ENCODE measurements around the gene HARS1. TPM values are rescaled to one million over a fixed set of nuclear protein-coding genes. Genes with fewer than 3 reads are reported as not detected.

Gene HARS1
- total RNA-seq, 1 experiment from 2014 or later: 55.6 TPM

GRCh38 chr5:140664359-140665119 is 26.6 kb downstream of the HARS1 start, which contains the start of gene WDR55:
Gene WDR55, plus strand, starts transcription at chr5:140664904. Its CDS starts 9 bp downstream, at chr5:140664913.
- ChIA-PET CTCF (interaction anchor here (0.6 to 0.7 kb wide), 2 partner anchors 27 to 33 kb away, joined by 3 read pairs; partner anchors contain the start of genes HARS1 and HARS2), POLR2A (interaction anchor here (1.3 to 1.9 kb wide), 2 partner anchors 9 to 17 kb away, joined by 3 to 4 read pairs; partner anchors contain the start of genes DND1, IK and NDUFA2)
- ATAC-seq: peak; percentile 98
- DNase-seq (ENCODE audit: low spot score): peak; percentile 95
- Mint-ChIP-seq H3K36me3 (peaks cover 59% of the 10 kb centered on the region), H3K9me3 (no peaks in the 10 kb centered on the region), H3K4me3 (peak within 1 kb of the TSS; percentile 99), H3K4me1 (peaks cover 6% of the 10 kb centered on the region), H3K27me3 (ENCODE audit: low read depth) (no peaks in the 10 kb centered on the region), H3K27ac (peak within 1 kb of the TSS; percentile 98)
- peak; percentile 35 for TF ChIP-seq GABPB1 (CRISPR knock-in tag; IDR thresholded peaks at IDR 0.05)
- TF ChIP-seq, protein P1, sequence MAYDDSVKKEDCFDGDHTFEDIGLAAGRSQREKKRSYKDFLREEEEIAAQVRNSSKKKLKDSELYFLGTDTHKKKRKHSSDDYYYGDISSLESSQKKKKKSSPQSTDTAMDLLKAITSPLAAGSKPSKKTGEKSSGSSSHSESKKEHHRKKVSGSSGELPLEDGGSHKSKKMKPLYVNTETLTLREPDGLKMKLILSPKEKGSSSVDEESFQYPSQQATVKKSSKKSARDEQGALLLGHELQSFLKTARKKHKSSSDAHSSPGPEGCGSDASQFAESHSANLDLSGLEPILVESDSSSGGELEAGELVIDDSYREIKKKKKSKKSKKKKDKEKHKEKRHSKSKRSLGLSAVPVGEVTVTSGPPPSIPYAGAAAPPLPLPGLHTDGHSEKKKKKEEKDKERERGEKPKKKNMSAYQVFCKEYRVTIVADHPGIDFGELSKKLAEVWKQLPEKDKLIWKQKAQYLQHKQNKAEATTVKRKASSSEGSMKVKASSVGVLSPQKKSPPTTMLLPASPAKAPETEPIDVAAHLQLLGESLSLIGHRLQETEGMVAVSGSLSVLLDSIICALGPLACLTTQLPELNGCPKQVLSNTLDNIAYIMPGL (CRISPR knock-in tag; IDR thresholded peaks at IDR 0.05): peak; percentile 21; the same call in 1 of the 2 replicates
- TF ChIP-seq SMAD3 (CRISPR knock-in tag; IDR thresholded peaks at IDR 0.05; ENCODE audit: borderline replicate concordance): 0 out of 2 replicates have a peak, but pooled peaks have one; percentile 12
- TF ChIP-seq ZNF219 (CRISPR knock-in tag; IDR thresholded peaks at IDR 0.05; ENCODE audit: borderline replicate concordance): no peak
- peak; percentile 98 for TF ChIP-seq ETV6 (CRISPR knock-in tag; IDR thresholded peaks at IDR 0.05)
- peak; percentile 56 for TF ChIP-seq CREM (CRISPR knock-in tag; IDR thresholded peaks at IDR 0.05)
- TF ChIP-seq SP1 (CRISPR knock-in tag; conservative IDR thresholded peaks at IDR 0.05): peak; percentile 71
- TF ChIP-seq, protein P2, sequence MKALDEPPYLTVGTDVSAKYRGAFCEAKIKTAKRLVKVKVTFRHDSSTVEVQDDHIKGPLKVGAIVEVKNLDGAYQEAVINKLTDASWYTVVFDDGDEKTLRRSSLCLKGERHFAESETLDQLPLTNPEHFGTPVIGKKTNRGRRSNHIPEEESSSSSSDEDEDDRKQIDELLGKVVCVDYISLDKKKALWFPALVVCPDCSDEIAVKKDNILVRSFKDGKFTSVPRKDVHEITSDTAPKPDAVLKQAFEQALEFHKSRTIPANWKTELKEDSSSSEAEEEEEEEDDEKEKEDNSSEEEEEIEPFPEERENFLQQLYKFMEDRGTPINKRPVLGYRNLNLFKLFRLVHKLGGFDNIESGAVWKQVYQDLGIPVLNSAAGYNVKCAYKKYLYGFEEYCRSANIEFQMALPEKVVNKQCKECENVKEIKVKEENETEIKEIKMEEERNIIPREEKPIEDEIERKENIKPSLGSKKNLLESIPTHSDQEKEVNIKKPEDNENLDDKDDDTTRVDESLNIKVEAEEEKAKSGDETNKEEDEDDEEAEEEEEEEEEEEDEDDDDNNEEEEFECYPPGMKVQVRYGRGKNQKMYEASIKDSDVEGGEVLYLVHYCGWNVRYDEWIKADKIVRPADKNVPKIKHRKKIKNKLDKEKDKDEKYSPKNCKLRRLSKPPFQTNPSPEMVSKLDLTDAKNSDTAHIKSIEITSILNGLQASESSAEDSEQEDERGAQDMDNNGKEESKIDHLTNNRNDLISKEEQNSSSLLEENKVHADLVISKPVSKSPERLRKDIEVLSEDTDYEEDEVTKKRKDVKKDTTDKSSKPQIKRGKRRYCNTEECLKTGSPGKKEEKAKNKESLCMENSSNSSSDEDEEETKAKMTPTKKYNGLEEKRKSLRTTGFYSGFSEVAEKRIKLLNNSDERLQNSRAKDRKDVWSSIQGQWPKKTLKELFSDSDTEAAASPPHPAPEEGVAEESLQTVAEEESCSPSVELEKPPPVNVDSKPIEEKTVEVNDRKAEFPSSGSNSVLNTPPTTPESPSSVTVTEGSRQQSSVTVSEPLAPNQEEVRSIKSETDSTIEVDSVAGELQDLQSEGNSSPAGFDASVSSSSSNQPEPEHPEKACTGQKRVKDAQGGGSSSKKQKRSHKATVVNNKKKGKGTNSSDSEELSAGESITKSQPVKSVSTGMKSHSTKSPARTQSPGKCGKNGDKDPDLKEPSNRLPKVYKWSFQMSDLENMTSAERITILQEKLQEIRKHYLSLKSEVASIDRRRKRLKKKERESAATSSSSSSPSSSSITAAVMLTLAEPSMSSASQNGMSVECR (CRISPR knock-in tag; IDR thresholded peaks at IDR 0.05; ENCODE audit: borderline replicate concordance): peak; percentile 84
- 0 out of 2 replicates have a peak, but pooled peaks have one; percentile 31 for TF ChIP-seq USF1 (CRISPR knock-in tag; IDR thresholded peaks at IDR 0.05)
- 0 out of 2 replicates have a peak, but pooled peaks have one; percentile 3 for TF ChIP-seq CREB1 (CRISPR knock-in tag; IDR thresholded peaks at IDR 0.05)
- TF ChIP-seq KAT7 (CRISPR knock-in tag; IDR thresholded peaks at IDR 0.05; ENCODE audit: borderline replicate concordance): 0 out of 2 replicates have a peak, but pooled peaks have one; percentile 57
- TF ChIP-seq CBFB (CRISPR knock-in tag; IDR thresholded peaks at IDR 0.05; ENCODE audit: low read depth): 0 out of 2 replicates have a peak, but pooled peaks have one; percentile 26
- peak; percentile 48 for TF ChIP-seq FOXK1 (CRISPR knock-in tag; IDR thresholded peaks at IDR 0.05)
- TF ChIP-seq, protein P3, sequence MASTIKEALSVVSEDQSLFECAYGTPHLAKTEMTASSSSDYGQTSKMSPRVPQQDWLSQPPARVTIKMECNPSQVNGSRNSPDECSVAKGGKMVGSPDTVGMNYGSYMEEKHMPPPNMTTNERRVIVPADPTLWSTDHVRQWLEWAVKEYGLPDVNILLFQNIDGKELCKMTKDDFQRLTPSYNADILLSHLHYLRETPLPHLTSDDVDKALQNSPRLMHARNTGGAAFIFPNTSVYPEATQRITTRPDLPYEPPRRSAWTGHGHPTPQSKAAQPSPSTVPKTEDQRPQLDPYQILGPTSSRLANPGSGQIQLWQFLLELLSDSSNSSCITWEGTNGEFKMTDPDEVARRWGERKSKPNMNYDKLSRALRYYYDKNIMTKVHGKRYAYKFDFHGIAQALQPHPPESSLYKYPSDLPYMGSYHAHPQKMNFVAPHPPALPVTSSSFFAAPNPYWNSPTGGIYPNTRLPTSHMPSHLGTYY (CRISPR knock-in tag; IDR thresholded peaks at IDR 0.05): no peak
- TF ChIP-seq RELA (CRISPR knock-in tag; IDR thresholded peaks at IDR 0.05; ENCODE audit: borderline replicate concordance): 0 out of 2 replicates have a peak, but pooled peaks have one; percentile 68
- no peak; the same call in 1 of the 2 replicates for TF ChIP-seq TEAD4 (CRISPR knock-in tag; IDR thresholded peaks at IDR 0.05)
- TF ChIP-seq, protein P4, sequence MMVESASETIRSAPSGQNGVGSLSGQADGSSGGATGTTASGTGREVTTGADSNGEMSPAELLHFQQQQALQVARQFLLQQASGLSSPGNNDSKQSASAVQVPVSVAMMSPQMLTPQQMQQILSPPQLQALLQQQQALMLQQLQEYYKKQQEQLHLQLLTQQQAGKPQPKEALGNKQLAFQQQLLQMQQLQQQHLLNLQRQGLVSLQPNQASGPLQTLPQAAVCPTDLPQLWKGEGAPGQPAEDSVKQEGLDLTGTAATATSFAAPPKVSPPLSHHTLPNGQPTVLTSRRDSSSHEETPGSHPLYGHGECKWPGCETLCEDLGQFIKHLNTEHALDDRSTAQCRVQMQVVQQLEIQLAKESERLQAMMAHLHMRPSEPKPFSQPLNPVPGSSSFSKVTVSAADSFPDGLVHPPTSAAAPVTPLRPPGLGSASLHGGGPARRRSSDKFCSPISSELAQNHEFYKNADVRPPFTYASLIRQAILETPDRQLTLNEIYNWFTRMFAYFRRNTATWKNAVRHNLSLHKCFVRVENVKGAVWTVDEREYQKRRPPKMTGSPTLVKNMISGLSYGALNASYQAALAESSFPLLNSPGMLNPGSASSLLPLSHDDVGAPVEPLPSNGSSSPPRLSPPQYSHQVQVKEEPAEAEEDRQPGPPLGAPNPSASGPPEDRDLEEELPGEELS (CRISPR knock-in tag; IDR thresholded peaks at IDR 0.05): peak; percentile 70; the same call in 1 of the 2 replicates
- TF ChIP-seq JUN (CRISPR knock-in tag; IDR thresholded peaks at IDR 0.05): peak; percentile 19; the same call in 1 of the 2 replicates
- TF ChIP-seq MLX (CRISPR knock-in tag; IDR thresholded peaks at IDR 0.05): 0 out of 2 replicates have a peak, but pooled peaks have one; percentile 4
- TF ChIP-seq ZBTB43 (CRISPR knock-in tag; IDR thresholded peaks at IDR 0.05): no peak
- TF ChIP-seq, protein P5, sequence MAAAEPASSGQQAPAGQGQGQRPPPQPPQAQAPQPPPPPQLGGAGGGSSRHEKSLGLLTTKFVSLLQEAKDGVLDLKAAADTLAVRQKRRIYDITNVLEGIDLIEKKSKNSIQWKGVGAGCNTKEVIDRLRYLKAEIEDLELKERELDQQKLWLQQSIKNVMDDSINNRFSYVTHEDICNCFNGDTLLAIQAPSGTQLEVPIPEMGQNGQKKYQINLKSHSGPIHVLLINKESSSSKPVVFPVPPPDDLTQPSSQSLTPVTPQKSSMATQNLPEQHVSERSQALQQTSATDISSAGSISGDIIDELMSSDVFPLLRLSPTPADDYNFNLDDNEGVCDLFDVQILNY (CRISPR knock-in tag; IDR thresholded peaks at IDR 0.05): no peak
- no peak for TF ChIP-seq NFATC4 (CRISPR knock-in tag; IDR thresholded peaks at IDR 0.05)
- TF ChIP-seq TEAD1 (CRISPR knock-in tag; IDR thresholded peaks at IDR 0.05): peak; percentile 94
